DND-41 (cell line): ENCODE data around the gene DYNC1I1.

Source experiments
- ATAC-seq: fragments of 200-7000 bp; cut with Tn5 transposase; 3 replicates; pipeline ENCODE4 v1.9.1; 2021; ENCODE audit warnings: low read depth; ENCODE audit not compliant: insufficient read depth
- DNase-seq: peaks from one replicate; pipeline ENCODE4 v3.0.0-alpha.2; 2020
- H2AFZ ChIP-seq: 2 replicates; pipeline ENCODE4 v1.6.0; 2012; ENCODE audit warnings: low read depth, low read length
- H3K27ac ChIP-seq: 2 replicates; pipeline ENCODE4 v1.5.1; 2012; ENCODE audit warnings: low read length, inconsistent platforms
- H3K27me3 ChIP-seq: fragments of 200-600 bp; sonication (generic); 2 replicates; pipeline ENCODE4 v1.6.0; 2012; ENCODE audit warnings: low read length, mild to moderate bottlenecking, inconsistent platforms; ENCODE audit not compliant: insufficient read depth, poor library complexity
- H3K36me3 ChIP-seq: 2 replicates; pipeline ENCODE4 v1.5.1; 2012; ENCODE audit warnings: low read length, inconsistent platforms; ENCODE audit not compliant: insufficient read depth
- H3K4me1 ChIP-seq: 2 replicates; pipeline ENCODE4 v1.5.1; 2012; ENCODE audit warnings: mild to moderate bottlenecking, low read length; ENCODE audit not compliant: insufficient read depth
- H3K4me2 ChIP-seq: 2 replicates; pipeline ENCODE4 v1.6.0; 2012; ENCODE audit warnings: mild to moderate bottlenecking, moderate library complexity, low read length, inconsistent platforms; ENCODE audit not compliant: insufficient read depth
- H3K4me3 ChIP-seq, 2 experiments: fragments of 200-600 bp in 1 of 2; shearing (Covaris generic) in 1 of 2; 2 replicates each; pipeline ENCODE4 v1.5.1; 2012 to 2016; ENCODE audit warnings: inconsistent platforms in 2 of 2, low read length in 2 of 2, mild to moderate bottlenecking in 2 of 2, low read depth in 1 of 2, moderate library complexity in 1 of 2
- H3K79me2 ChIP-seq: 2 replicates; pipeline ENCODE4 v1.6.0; 2012; ENCODE audit warnings: low read length, inconsistent platforms; ENCODE audit not compliant: insufficient read depth
- H3K9ac ChIP-seq: 2 replicates; pipeline ENCODE4 v1.6.0; 2012; ENCODE audit warnings: low read depth, mild to moderate bottlenecking, inconsistent platforms, low read length, moderate library complexity
- H3K9me3 ChIP-seq: 2 replicates; pipeline ENCODE4 v1.5.1; 2012; ENCODE audit warnings: low read length, moderate library complexity, mild to moderate bottlenecking, inconsistent platforms; ENCODE audit not compliant: insufficient read depth, severe bottlenecking
- H4K20me1 ChIP-seq: 2 replicates; pipeline ENCODE4 v1.6.0; 2012; ENCODE audit warnings: low read length; ENCODE audit not compliant: insufficient read depth
- EZH2 ChIP-seq: IDR thresholded peaks from 3 replicates; pipeline ENCODE4 v1.6.1; 2012; ENCODE audit warnings: borderline replicate concordance, low read depth, mild to moderate bottlenecking, moderate library complexity, low read length, inconsistent platforms; ENCODE audit not compliant: severe bottlenecking
- TF ChIP-seq, protein P1 (sequence below): IDR thresholded peaks from 2 replicates; pipeline ENCODE4 v1.5.1; 2012; ENCODE audit warnings: borderline replicate concordance, low read length, moderate library complexity, mild to moderate bottlenecking; ENCODE audit not compliant: poor library complexity, severe bottlenecking; ENCODE audit errors: extremely low read depth

The DYNC1I1 gene

DNA sequence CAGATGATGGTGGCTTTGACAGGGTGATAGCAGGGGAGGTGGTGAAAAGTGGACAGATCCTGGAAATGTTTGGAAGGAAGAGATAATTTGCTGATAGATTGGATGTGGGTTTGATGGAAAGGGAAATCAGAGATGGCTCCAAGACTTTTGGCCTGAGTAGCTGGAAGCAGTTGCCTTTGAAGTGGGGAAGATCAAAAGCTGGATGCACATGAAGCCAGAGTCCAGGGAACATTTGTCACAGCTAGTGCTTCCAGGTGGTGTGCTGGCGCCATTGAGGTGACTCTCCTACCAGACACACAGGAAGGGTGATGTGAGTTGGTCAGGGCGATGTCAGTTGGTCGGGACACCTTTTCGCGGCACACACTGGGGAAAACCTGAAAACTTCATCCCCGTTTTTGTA, 15.9 kb downstream of the DYNC1I1 start:
- Histone ChIP-seq H3K27me3 (no peaks in the 10 kb centered on the region), H3K9ac (no peak overlapping the region)

DNA sequence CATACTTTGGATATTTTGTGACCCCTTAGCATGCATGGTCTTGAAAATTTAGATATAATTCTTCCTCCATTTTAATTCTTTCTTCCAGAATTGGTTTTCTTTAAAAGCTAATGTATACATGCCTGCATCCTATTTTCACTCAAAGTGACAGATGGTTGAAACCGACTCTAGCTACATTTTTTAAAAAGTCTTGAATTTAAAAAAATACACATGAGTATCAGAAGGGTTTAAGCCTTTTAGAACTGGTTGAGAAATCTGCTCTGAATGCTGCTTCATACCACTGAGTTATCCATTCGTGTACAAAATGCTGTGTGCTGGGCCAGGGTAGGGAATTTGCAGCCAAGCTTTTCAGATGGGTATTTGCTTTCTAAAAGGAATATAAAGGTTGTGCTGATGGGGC, 16.5 kb downstream of the DYNC1I1 start:
- Histone ChIP-seq H3K36me3 (no peaks in the 10 kb centered on the region), H3K4me2 (no peak overlapping the region), H4K20me1 (no peaks in the 10 kb centered on the region), H3K4me1 (no peaks in the 10 kb centered on the region), H2AFZ (no peak overlapping the region), H3K9me3 (no peaks in the 10 kb centered on the region), H3K79me2 (no peaks in the 10 kb centered on the region), H3K9ac (no peak overlapping the region), H3K4me3 (no peak overlapping the region), H3K27me3 (no peaks in the 10 kb centered on the region), H3K27ac (no peak overlapping the region)
- TF ChIP-seq EZH2 = no peak
- TF ChIP-seq, protein P1, sequence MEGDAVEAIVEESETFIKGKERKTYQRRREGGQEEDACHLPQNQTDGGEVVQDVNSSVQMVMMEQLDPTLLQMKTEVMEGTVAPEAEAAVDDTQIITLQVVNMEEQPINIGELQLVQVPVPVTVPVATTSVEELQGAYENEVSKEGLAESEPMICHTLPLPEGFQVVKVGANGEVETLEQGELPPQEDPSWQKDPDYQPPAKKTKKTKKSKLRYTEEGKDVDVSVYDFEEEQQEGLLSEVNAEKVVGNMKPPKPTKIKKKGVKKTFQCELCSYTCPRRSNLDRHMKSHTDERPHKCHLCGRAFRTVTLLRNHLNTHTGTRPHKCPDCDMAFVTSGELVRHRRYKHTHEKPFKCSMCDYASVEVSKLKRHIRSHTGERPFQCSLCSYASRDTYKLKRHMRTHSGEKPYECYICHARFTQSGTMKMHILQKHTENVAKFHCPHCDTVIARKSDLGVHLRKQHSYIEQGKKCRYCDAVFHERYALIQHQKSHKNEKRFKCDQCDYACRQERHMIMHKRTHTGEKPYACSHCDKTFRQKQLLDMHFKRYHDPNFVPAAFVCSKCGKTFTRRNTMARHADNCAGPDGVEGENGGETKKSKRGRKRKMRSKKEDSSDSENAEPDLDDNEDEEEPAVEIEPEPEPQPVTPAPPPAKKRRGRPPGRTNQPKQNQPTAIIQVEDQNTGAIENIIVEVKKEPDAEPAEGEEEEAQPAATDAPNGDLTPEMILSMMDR = no peak
- DNase-seq = no peak
- no peak for ATAC-seq

More for the DNA sequence above, 15.9 kb downstream of the DYNC1I1 start:
- ATAC-seq (no peak), DNase-seq (no peak)
- H3K9me3 ChIP-seq = no peaks in the 10 kb centered on the region
- TF ChIP-seq EZH2 = no peak
- TF ChIP-seq, protein P1 = no peak
- H3K4me1 ChIP-seq = no peaks in the 10 kb centered on the region
- H3K27ac ChIP-seq = no peak overlapping the region
- no peak overlapping the region for H3K4me2 ChIP-seq
- no peak overlapping the region for H2AFZ ChIP-seq
- H3K79me2 ChIP-seq = no peaks in the 10 kb centered on the region
- H3K36me3 ChIP-seq = no peaks in the 10 kb centered on the region
- H4K20me1 ChIP-seq = no peaks in the 10 kb centered on the region
- H3K4me3 ChIP-seq = no peak overlapping the region

DNA sequence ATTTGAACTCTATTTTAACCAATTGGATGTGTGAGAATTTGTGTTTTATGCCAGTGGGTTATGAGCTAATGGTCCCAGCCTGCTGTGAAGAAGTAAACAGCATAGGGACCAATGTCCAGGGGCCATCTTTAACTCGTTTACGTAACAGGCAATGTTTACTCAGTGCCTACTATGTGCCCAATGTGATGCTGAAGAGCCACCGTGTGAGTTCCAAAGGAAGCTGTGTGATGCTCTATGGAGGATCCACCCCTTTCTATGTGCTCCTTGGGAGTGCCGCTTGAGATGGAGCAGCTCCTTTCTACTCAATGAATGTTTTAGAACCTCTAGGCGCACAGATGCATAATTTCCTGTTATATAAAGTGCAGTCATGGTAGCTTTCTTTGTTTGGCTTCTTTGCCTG, 21.3 kb downstream of the DYNC1I1 start:
- TF ChIP-seq, protein P1 = no peak
- TF ChIP-seq EZH2 = no peak
- DNase-seq (no peak), ATAC-seq (no peak)
- Histone ChIP-seq H3K4me2 (no peak overlapping the region), H3K79me2 (no peaks in the 10 kb centered on the region), H3K36me3 (no peaks in the 10 kb centered on the region), H3K9ac (no peak overlapping the region), H4K20me1 (no peaks in the 10 kb centered on the region), H2AFZ (no peak overlapping the region), H3K27me3 (no peaks in the 10 kb centered on the region), H3K9me3 (no peaks in the 10 kb centered on the region), H3K27ac (no peak overlapping the region), H3K4me1 (no peaks in the 10 kb centered on the region), H3K4me3 (no peak overlapping the region)

DNA sequence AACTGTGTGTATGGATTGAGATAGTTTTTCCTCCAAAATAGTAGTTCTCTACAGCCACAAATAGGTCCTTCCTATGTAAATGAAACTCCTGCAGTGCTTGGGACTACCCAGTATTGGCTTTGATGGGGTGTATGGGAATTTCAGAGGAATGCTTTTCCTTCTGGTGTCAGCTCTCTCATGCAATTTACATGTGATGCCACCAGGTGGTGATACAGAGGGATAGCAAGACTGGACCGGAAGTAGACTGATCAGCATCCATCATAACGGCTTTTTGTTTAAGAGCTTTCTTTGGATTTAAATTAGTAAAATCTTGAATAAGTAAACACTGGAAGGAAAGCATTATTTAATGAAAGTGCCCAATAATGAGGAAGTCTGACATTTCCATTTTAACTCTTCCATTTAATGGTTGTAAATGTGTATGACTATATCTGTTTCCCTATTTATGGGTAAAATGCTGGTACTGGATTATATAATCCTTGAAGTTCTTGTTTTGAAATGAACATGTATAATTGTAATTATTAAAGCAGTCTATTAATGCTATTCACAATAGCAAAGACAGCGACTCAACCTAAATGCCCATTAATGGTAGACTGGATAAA, 22.7 kb downstream of the DYNC1I1 start:
- Histone ChIP-seq H3K9me3 (no peaks in the 10 kb centered on the region), H4K20me1 (no peaks in the 10 kb centered on the region), H3K27ac (no peak overlapping the region), H2AFZ (no peak overlapping the region), H3K4me2 (no peak overlapping the region), H3K36me3 (no peaks in the 10 kb centered on the region), H3K4me1 (no peaks in the 10 kb centered on the region), H3K4me3 (no peak overlapping the region), H3K9ac (no peak overlapping the region), H3K79me2 (no peaks in the 10 kb centered on the region), H3K27me3 (no peaks in the 10 kb centered on the region)
- TF ChIP-seq, protein P1 = peak; percentile 66
- no peak for TF ChIP-seq EZH2
- DNase-seq (peak; percentile 7), ATAC-seq (no peak)
